H1 (cell line): Measurements from ENCODE around the gene PREX1. TPM values are rescaled to one million over a fixed set of nuclear protein-coding genes. Genes with fewer than 3 reads are reported as not detected.
"Not testable (repeated sequence)": the region's sequence is repeated elsewhere in the genome, so short reads cannot be mapped to it uniquely, and the experiment has no call there.

Source experiments
- CTCF ChIA-PET: fragments of 300-600 bp; sonication (Branson Sonifier 250); formaldehyde crosslinking; loops from one replicate; lab custom pipeline; 2021; ENCODE audit not compliant: partially characterized antibody; lab: Charles Lee
- POLR2A ChIA-PET: fragments of 300-600 bp; sonication (Branson Sonifier 250); formaldehyde crosslinking; loops from one replicate; lab custom pipeline; 2021; ENCODE audit warnings: inconsistent platforms; ENCODE audit not compliant: partially characterized antibody; lab: Charles Lee
- DNase-seq, 2 experiments: peaks; one replicate each; pipeline versions ENCODE4 v3.0.0 to v3.0.0-alpha.2; 2010 to 2022; ENCODE audit warnings: low spot score in 2 of 2, low read depth in 1 of 2, mixed read lengths in 1 of 2
- FAIRE-seq: peaks from 2 replicates; lab custom pipeline; 2011; peaks lifted over from hg19 to GRCh38; lab: Jason Lieb, UNC
- H2AFZ ChIP-seq: 2 replicates; pipeline ENCODE4 v1.8.1; 2012; ENCODE audit warnings: low read length, inconsistent platforms
- H2AK5ac ChIP-seq: 2 replicates; pipeline ENCODE4 v1.6.1; 2013; ENCODE audit warnings: low read depth, low read length
- H2BK120ac ChIP-seq: replicated peaks from 2 replicates; pipeline ENCODE3; 2013; ENCODE audit warnings: low read depth, low read length, inconsistent platforms
- H2BK12ac ChIP-seq: 2 replicates; pipeline ENCODE4 v1.6.1; 2013; ENCODE audit warnings: low read depth, low read length
- H2BK15ac ChIP-seq: 2 replicates; pipeline ENCODE4 v1.6.1; 2013; ENCODE audit warnings: low read length
- H2BK20ac ChIP-seq: 2 replicates; pipeline ENCODE4 v1.6.1; 2013; ENCODE audit warnings: low read length
- H2BK5ac ChIP-seq: 2 replicates; pipeline ENCODE4 v1.6.1; 2013; ENCODE audit warnings: low read depth, low read length
- H3K14ac ChIP-seq: 2 replicates; pipeline ENCODE4 v1.6.1; 2013; ENCODE audit warnings: inconsistent platforms; ENCODE audit not compliant: insufficient read length
- H3K18ac ChIP-seq: 2 replicates; pipeline ENCODE4 v1.6.1; 2013; ENCODE audit warnings: low read length; ENCODE audit errors: extremely low read depth
- H3K23ac ChIP-seq: 2 replicates; pipeline ENCODE4 v1.6.1; 2013; ENCODE audit warnings: inconsistent platforms; ENCODE audit not compliant: insufficient read length
- H3K23me2 ChIP-seq: 2 replicates; pipeline ENCODE4 v1.6.1; 2013; ENCODE audit warnings: low read depth, low read length
- H3K27ac ChIP-seq: 2 replicates; pipeline ENCODE4 v1.6.1; 2011; ENCODE audit warnings: low read depth, low read length, inconsistent platforms
- H3K27me3 ChIP-seq, 4 experiments: replicated peaks in 1 of 4; 1 replicate in 1 of 4; 2 replicates in 3 of 4; pipeline versions ENCODE4 v1.6.1 to v1.8.1; 2011 to 2013; ENCODE audit warnings: low read length in 3 of 4, mild to moderate bottlenecking in 3 of 4, inconsistent platforms in 2 of 4, mixed read lengths in 2 of 4, moderate library complexity in 1 of 4; ENCODE audit not compliant: control insufficient read depth in 3 of 4, insufficient read depth in 3 of 4; ENCODE audit errors: extremely low read depth in 1 of 4
- H3K36me3 ChIP-seq, 4 experiments: 2 replicates each; pipeline versions ENCODE4 v1.6.1 to v1.8.1; 2011 to 2013; ENCODE audit warnings: mild to moderate bottlenecking in 4 of 4, low read length in 3 of 4, moderate library complexity in 2 of 4, control low read depth in 1 of 4, inconsistent platforms in 1 of 4; ENCODE audit not compliant: insufficient read depth in 4 of 4, control insufficient read depth in 2 of 4
- H3K4ac ChIP-seq: replicated peaks from 2 replicates; pipeline ENCODE3; 2013; ENCODE audit warnings: low read length, low read depth, mixed read lengths, inconsistent platforms; ENCODE audit not compliant: insufficient read length
- H3K4me1 ChIP-seq, 4 experiments: replicated peaks in 1 of 4; 1 replicate in 1 of 4; 2 replicates in 3 of 4; pipeline versions ENCODE4 v1.6.1 to v1.8.1; 2011 to 2013; ENCODE audit warnings: low read length in 3 of 4, inconsistent platforms in 2 of 4, mixed read lengths in 1 of 4; ENCODE audit not compliant: insufficient read depth in 4 of 4, control insufficient read depth in 3 of 4
- H3K4me2 ChIP-seq, 2 experiments: 2 replicates each; pipeline versions ENCODE4 v1.6.1 to v1.8.1; 2011 to 2013; ENCODE audit warnings: low read depth in 2 of 2, low read length in 2 of 2, control low read depth in 1 of 2, inconsistent platforms in 1 of 2, mild to moderate bottlenecking in 1 of 2; ENCODE audit not compliant: insufficient read depth in 1 of 2
- H3K4me3 ChIP-seq, 4 experiments: fragments of 200-600, 300-600 bp in 1 of 4; sonication (generic), shearing (Covaris generic), sonication (Bioruptor Twin) in 1 of 4; 2 replicates each; pipeline versions ENCODE4 v1.5.1 to v1.8.1; 2011 to 2016; ENCODE audit warnings: low read length in 4 of 4, low read depth in 3 of 4, control low read depth in 2 of 4, inconsistent platforms in 2 of 4, mild to moderate bottlenecking in 2 of 4, mixed read lengths in 1 of 4, moderate library complexity in 1 of 4; ENCODE audit not compliant: insufficient read depth in 2 of 4; ENCODE audit errors: extremely low read depth in 1 of 4
- H3K56ac ChIP-seq: replicated peaks from 2 replicates; pipeline ENCODE3; 2013; ENCODE audit warnings: low read depth, mild to moderate bottlenecking, mixed read lengths, low read length, inconsistent platforms; ENCODE audit not compliant: insufficient read length
- H3K79me1 ChIP-seq: 2 replicates; pipeline ENCODE4 v1.6.1; 2013; ENCODE audit warnings: low read depth, low read length, control low read depth
- H3K79me2 ChIP-seq, 2 experiments: 2 replicates each; pipeline versions ENCODE4 v1.6.1 to v1.8.1; 2012 to 2013; ENCODE audit warnings: low read length in 2 of 2, mild to moderate bottlenecking in 2 of 2, inconsistent platforms in 1 of 2; ENCODE audit not compliant: insufficient read depth in 2 of 2, control insufficient read depth in 1 of 2
- H3K9ac ChIP-seq, 4 experiments: replicated peaks in 1 of 4; 1 replicate in 1 of 4; 2 replicates in 3 of 4; pipeline versions ENCODE4 v1.6.1 to v1.8.1; 2011 to 2013; ENCODE audit warnings: low read depth in 3 of 4, low read length in 3 of 4, control low read depth in 2 of 4, mild to moderate bottlenecking in 2 of 4, moderate library complexity in 2 of 4, inconsistent platforms in 1 of 4; ENCODE audit errors: extremely low read depth in 1 of 4
- H3K9me3 ChIP-seq, 2 experiments: 2 replicates each; pipeline versions ENCODE4 v1.6.1 to v1.8.1; 2012 to 2013; ENCODE audit warnings: mild to moderate bottlenecking in 2 of 2, moderate library complexity in 2 of 2, control low read depth in 1 of 2, inconsistent platforms in 1 of 2, low read depth in 1 of 2, low read length in 1 of 2, mixed read lengths in 1 of 2; ENCODE audit not compliant: insufficient read depth in 2 of 2
- H4K20me1 ChIP-seq, 2 experiments: replicated peaks in 1 of 2; 2 replicates each; pipeline versions ENCODE3 to v1.8.1; 2011 to 2013; ENCODE audit warnings: inconsistent platforms in 2 of 2, low read length in 2 of 2, mild to moderate bottlenecking in 1 of 2; ENCODE audit not compliant: insufficient read depth in 2 of 2, control insufficient read depth in 1 of 2
- H4K5ac ChIP-seq: 2 replicates; pipeline ENCODE4 v1.6.1; 2013; ENCODE audit warnings: low read length, low read depth, mixed read lengths, inconsistent platforms; ENCODE audit not compliant: insufficient read length
- H4K8ac ChIP-seq: 2 replicates; pipeline ENCODE4 v1.8.0; 2013; ENCODE audit warnings: mild to moderate bottlenecking, moderate library complexity, low read length, inconsistent platforms; ENCODE audit not compliant: insufficient read depth; ENCODE audit errors: extremely low read depth
- H4K91ac ChIP-seq: replicated peaks from 2 replicates; pipeline ENCODE3; 2013; ENCODE audit warnings: low read length, mixed read lengths, inconsistent platforms; ENCODE audit not compliant: insufficient read length
- HDAC6 ChIP-seq: IDR thresholded peaks from one replicate; pipeline ENCODE4 v1.7.1; 2012; ENCODE audit warnings: low read depth, mild to moderate bottlenecking, inconsistent platforms, low read length, moderate library complexity
- SAP30 ChIP-seq: fragments of 300-600 bp; sonication (generic); IDR thresholded peaks from 2 replicates; pipeline ENCODE4 v1.7.1; 2012; ENCODE audit warnings: low read length, moderate library complexity, mild to moderate bottlenecking, inconsistent platforms; ENCODE audit not compliant: insufficient read depth, insufficient replicate concordance
- WGBS, 2 experiments: shearing (Covaris generic) in 1 of 2; methylation state at CpG; one replicate each; pipeline versions ENCODE4 v1.1.6 to v1.1.7; 2013 to 2015; ENCODE audit warnings: low lambda C conversion rate in 2 of 2, mixed read lengths in 2 of 2, inconsistent platforms in 1 of 2, low coverage in 1 of 2, missing lambda C conversion rate in 1 of 2; ENCODE audit not compliant: insufficient replicate concordance in 2 of 2, insufficient coverage in 1 of 2, insufficient read length in 1 of 2; ENCODE audit errors: extremely low coverage in 1 of 2, missing lambda C conversion rate in 1 of 2; 5-methylcytosine and 5-hydroxymethylcytosine counted together
- polyA plus RNA-seq, 7 experiments: library from polyadenylated mRNA; depleted of rRNA in 3 of 7; stranded (reverse) in 5 of 7; unstranded in 2 of 7; fragments of >200 nt in 5 of 7; fragments of 200-250 nt in 2 of 7; gene quantifications; 1 replicate in 5 of 7; 2 replicates in 1 of 7; 4 replicates in 1 of 7; pipeline versions ENCODE4 v1.2.1 to v1.2.3, GENCODE V29; 2011 to 2013; ENCODE audit warnings: missing spikeins in 2 of 7, mixed read lengths in 2 of 7
- total RNA-seq: library from RNA; stranded (reverse); fragmentation: NEBNext Ultra II Directional; extraction: Animal tissue kit (Norgen Biotek cat#: 25700); gene quantifications from 2 replicates; pipeline ENCODE4 v1.2.1, GENCODE V29; 2021
- TF ChIP-seq, protein P1 (sequence below): IDR thresholded peaks from 2 replicates; pipeline ENCODE4 v1.6.1; 2012; ENCODE audit warnings: low read length, inconsistent platforms

Gene PREX1
- total and polyA plus RNA-seq, 2 of the 8 experiments (the other 6 are each of a cell fraction or from before 2014, with no cell fraction given) = 10.7 to 12.8 TPM

DNA sequence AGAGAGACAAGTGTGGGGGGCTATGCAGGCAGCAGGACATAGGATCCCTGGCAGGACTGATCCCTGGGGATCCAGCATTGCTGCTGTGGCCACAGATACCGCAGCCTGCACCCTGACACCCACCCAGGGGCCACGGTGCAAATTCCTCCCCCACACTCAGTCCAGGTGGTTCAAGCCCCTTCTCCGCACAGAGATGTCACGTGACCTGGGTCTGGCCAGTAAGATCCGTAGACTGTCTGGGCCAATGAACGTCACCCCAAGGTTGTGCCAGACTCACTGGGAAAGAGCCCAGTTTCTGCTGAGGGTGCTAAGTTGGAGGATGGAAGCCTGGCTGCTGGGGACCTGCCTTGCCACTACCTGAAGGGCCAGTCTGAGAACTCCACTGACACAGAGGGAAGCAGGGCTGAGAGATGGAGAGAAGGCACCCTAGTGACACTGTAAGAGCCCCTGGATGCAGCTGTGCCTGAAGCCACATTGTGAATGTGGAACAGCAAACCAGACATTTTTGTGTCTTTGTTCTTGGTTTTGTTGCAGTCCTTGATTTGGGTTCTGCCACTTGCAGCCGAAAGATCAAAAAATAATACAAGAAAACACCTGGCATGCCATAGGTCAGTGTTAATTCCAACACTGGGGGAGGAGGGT lies 228.6 kb downstream of the PREX1 start (continued):
- TF ChIP-seq SAP30 = no peak
- TF ChIP-seq, protein P1, sequence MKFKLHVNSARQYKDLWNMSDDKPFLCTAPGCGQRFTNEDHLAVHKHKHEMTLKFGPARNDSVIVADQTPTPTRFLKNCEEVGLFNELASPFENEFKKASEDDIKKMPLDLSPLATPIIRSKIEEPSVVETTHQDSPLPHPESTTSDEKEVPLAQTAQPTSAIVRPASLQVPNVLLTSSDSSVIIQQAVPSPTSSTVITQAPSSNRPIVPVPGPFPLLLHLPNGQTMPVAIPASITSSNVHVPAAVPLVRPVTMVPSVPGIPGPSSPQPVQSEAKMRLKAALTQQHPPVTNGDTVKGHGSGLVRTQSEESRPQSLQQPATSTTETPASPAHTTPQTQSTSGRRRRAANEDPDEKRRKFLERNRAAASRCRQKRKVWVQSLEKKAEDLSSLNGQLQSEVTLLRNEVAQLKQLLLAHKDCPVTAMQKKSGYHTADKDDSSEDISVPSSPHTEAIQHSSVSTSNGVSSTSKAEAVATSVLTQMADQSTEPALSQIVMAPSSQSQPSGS = no peak
- TF ChIP-seq HDAC6 = no peak

DNA sequence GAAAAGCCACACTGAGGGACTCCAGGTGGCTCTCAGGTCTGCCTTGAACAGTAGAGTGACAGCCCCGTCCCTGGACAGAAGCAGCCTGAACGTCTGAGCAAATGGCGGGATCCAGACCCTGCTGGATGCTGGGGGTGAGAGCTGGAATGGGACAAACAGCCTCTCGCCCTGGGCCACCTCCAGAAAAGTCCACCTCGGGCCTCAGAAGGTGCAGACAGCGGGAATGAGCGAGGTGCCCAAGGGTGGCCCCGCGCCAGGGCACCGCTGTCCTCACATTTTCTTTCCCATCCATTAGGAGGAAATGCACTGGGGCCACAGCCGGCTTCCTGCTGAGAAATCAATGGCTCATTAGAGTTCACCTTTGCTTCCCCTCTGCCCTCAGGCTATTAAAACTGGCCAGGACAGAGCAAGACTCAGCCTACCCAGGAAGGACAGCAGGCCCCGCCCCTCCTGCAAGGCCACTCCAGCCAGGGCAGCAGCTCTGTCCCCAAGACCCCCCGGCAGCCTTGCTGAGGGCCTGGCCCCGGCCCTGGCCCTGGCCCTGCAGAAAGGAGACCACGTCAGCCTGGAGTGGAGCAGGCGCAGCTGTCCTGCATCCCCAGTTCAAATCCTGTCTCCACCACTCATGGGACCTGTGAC lies 229.4 kb downstream of the PREX1 start:
- H3K23me2 ChIP-seq, H2BK15ac ChIP-seq, H2BK120ac ChIP-seq, H4K8ac ChIP-seq, H2BK5ac ChIP-seq, H3K14ac ChIP-seq, H3K9ac ChIP-seq, H3K18ac ChIP-seq, H3K23ac ChIP-seq, H3K27me3 ChIP-seq, H3K36me3 ChIP-seq, H2BK20ac ChIP-seq, H4K5ac ChIP-seq, H4K20me1 ChIP-seq, H3K27ac ChIP-seq, POLR2A ChIA-PET, H2AK5ac ChIP-seq, H2AFZ ChIP-seq, H3K56ac ChIP-seq, FAIRE-seq, H3K4me1 ChIP-seq, H3K79me1 ChIP-seq, H4K91ac ChIP-seq, H3K4me3 ChIP-seq, H3K4ac ChIP-seq, H3K79me2 ChIP-seq, H3K9me3 ChIP-seq, H3K4me2 ChIP-seq, DNase-seq, CTCF ChIA-PET, H2BK12ac ChIP-seq: not testable (repeated sequence)
- WGBS, 2 experiments = 76% methylated on average over 14 of the region's 16 CpGs; no CpG with 5 or more reads in 1 of the 2 experiments
